PC-9 (cell line): ENCODE data around the gene ANKRD33. TPM values are rescaled to one million over a fixed set of nuclear protein-coding genes. Genes with fewer than 3 reads are reported as not detected.

Source experiments
- BruUV-seq: library from RNA; stranded (reverse); fragments of 400-500 nt; replicated peaks from 2 replicates; lab custom pipeline; 2021; lab: Mats Ljungman, UMichigan
- CTCF ChIA-PET: fragments of 300-600 bp; sonication (Branson Sonifier 250); formaldehyde crosslinking; loops from one replicate; lab custom pipeline; 2022; ENCODE audit warnings: antibody characterized with exemption; lab: Charles Lee
- POLR2A ChIA-PET: fragments of 300-600 bp; sonication (Branson Sonifier 250); formaldehyde crosslinking; loops from one replicate; lab custom pipeline; 2022; ENCODE audit warnings: antibody characterized with exemption; ENCODE audit not compliant: unreplicated experiment; lab: Charles Lee
- DNase-seq, 2 experiments: peaks; one replicate each; pipeline versions ENCODE4 v3.0.0 to v3.0.0-alpha.2; 2015 to 2022; ENCODE audit warnings: mixed read lengths in 1 of 2
- H2AFZ ChIP-seq: fragments of 200-600 bp; sonication (generic); 2 replicates; pipeline ENCODE4 v1.8.1; 2017; ENCODE audit warnings: antibody characterized with exemption
- H3F3A ChIP-seq: fragments of 200-600 bp; sonication (generic); 2 replicates; pipeline ENCODE4 v1.8.1; 2017; ENCODE audit warnings: antibody characterized with exemption, mild to moderate bottlenecking, low read depth; ENCODE audit not compliant: insufficient read depth
- H3K27ac ChIP-seq: fragments of 200-600 bp; sonication (generic); 2 replicates; pipeline ENCODE4 v1.6.1; 2016; ENCODE audit warnings: mixed run types
- H3K27me3 ChIP-seq: fragments of 200-600 bp; sonication (generic); 2 replicates; pipeline ENCODE4 v1.6.1; 2016; ENCODE audit warnings: low read depth, mixed run types; ENCODE audit not compliant: insufficient read depth
- H3K36me3 ChIP-seq: fragments of 200-600 bp; sonication (generic); 2 replicates; pipeline ENCODE4 v1.6.1; 2016; ENCODE audit warnings: low read depth, mixed run types
- H3K4me1 ChIP-seq: fragments of 200-600 bp; sonication (generic); replicated peaks from 2 replicates; pipeline ENCODE4 v1.6.1; 2016; ENCODE audit warnings: mixed run types; ENCODE audit not compliant: insufficient read depth
- H3K4me2 ChIP-seq: fragments of 200-600 bp; sonication (generic); 2 replicates; pipeline ENCODE4 v1.6.1; 2017; ENCODE audit warnings: mixed run types
- H3K4me3 ChIP-seq: fragments of 200-600 bp; sonication (generic); 2 replicates; pipeline ENCODE4 v1.6.1; 2016; ENCODE audit warnings: mixed run types
- H3K79me2 ChIP-seq: fragments of 200-600 bp; sonication (generic); 2 replicates; pipeline ENCODE4 v1.6.1; 2017; ENCODE audit warnings: low read depth, mixed run types
- H3K9me2 ChIP-seq: fragments of 200-600 bp; sonication (generic); 2 replicates; pipeline ENCODE4 v1.8.1; 2017; ENCODE audit warnings: mild to moderate bottlenecking; ENCODE audit not compliant: insufficient read depth
- H3K9me3 ChIP-seq: fragments of 200-600 bp; sonication (generic); 2 replicates; pipeline ENCODE4 v1.8.1; 2016; ENCODE audit warnings: low read depth; ENCODE audit not compliant: insufficient read depth
- H4K20me1 ChIP-seq: fragments of 200-600 bp; sonication (generic); 2 replicates; pipeline ENCODE4 v1.8.1; 2017; ENCODE audit not compliant: insufficient read depth
- EZH2 ChIP-seq: fragments of 200-600 bp; sonication (generic); IDR thresholded peaks from 2 replicates; pipeline ENCODE4 v1.8.0; 2017; ENCODE audit warnings: antibody characterized with exemption, low read depth
- intact Hi-C: fragments of 100-400 bp; cut with micrococcal nuclease; formaldehyde crosslinking; loops from one replicate; pipeline ENCODE4 v1.10.0; 2022; ENCODE audit not compliant: unreplicated experiment
- total RNA-seq: library from RNA; stranded (reverse); gene quantifications from 2 replicates; pipeline ENCODE4 v1.2.3, GENCODE V29; 2021
- TF ChIP-seq, protein P1 (sequence below): fragments of 200-600 bp; sonication (generic); conservative IDR thresholded peaks from 2 replicates; pipeline ENCODE4 v1.6.1; 2017; ENCODE audit warnings: mixed run types, antibody characterized with exemption, mild to moderate bottlenecking, moderate library complexity

ANKRD33 gene
- total RNA-seq, 1 experiment from 2014 or later: not detected

DNA sequence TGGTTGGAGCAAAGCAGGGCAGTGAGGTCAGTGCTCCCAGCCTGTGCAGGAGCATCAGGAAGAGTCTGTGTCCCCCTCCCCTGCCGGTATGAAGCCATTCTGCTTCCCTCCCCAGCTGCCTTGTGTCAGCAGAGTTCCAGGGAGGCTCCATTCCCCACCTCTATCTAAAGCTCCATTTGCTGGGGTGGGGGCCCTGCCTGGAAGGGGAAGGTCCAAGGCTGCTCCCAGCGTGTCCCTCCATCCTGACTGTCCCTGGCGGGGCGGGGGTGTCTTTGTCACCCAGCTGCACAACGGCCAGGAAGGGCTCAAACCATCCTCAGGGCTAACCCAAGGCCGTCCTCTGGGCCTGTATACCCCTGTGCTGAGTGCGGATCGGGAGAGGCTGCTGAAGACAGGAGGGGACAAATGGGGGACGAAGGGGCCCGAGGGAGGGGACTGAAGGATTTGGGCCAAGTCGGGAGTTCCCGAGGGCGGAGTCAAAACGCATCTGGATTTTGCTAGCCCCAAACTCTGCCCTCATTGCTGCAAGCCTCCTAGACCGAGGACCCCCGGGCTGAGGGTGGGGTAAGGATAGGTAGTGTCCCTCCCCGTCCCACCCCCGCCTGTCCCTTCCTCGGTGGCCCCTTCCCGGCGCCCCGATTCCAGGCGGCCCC lies 18.7 kb downstream of the ANKRD33 start:
- DNase-seq: no peak
- Histone ChIP-seq H2AFZ (no peak overlapping the region), H3K9me3 (no peaks in the 10 kb centered on the region), H3F3A (no peaks in the 10 kb centered on the region), H4K20me1 (no peaks in the 10 kb centered on the region), H3K4me2 (no peak overlapping the region), H3K27ac (no peak overlapping the region), H3K4me1 (no peaks in the 10 kb centered on the region), H3K36me3 (no peaks in the 10 kb centered on the region), H3K27me3 (peaks cover 76% of the 10 kb centered on the region), H3K79me2 (no peaks in the 10 kb centered on the region), H3K9me2 (no peaks in the 10 kb centered on the region), H3K4me3 (no peak overlapping the region)
- ChIA-PET POLR2A (no interaction called here), CTCF (no interaction called here)
- TF ChIP-seq EZH2: no peak
- TF ChIP-seq, protein P1, sequence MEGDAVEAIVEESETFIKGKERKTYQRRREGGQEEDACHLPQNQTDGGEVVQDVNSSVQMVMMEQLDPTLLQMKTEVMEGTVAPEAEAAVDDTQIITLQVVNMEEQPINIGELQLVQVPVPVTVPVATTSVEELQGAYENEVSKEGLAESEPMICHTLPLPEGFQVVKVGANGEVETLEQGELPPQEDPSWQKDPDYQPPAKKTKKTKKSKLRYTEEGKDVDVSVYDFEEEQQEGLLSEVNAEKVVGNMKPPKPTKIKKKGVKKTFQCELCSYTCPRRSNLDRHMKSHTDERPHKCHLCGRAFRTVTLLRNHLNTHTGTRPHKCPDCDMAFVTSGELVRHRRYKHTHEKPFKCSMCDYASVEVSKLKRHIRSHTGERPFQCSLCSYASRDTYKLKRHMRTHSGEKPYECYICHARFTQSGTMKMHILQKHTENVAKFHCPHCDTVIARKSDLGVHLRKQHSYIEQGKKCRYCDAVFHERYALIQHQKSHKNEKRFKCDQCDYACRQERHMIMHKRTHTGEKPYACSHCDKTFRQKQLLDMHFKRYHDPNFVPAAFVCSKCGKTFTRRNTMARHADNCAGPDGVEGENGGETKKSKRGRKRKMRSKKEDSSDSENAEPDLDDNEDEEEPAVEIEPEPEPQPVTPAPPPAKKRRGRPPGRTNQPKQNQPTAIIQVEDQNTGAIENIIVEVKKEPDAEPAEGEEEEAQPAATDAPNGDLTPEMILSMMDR: no peak
- no TSS peak for BruUV-seq
- intact Hi-C loops: no loop called here

DNA sequence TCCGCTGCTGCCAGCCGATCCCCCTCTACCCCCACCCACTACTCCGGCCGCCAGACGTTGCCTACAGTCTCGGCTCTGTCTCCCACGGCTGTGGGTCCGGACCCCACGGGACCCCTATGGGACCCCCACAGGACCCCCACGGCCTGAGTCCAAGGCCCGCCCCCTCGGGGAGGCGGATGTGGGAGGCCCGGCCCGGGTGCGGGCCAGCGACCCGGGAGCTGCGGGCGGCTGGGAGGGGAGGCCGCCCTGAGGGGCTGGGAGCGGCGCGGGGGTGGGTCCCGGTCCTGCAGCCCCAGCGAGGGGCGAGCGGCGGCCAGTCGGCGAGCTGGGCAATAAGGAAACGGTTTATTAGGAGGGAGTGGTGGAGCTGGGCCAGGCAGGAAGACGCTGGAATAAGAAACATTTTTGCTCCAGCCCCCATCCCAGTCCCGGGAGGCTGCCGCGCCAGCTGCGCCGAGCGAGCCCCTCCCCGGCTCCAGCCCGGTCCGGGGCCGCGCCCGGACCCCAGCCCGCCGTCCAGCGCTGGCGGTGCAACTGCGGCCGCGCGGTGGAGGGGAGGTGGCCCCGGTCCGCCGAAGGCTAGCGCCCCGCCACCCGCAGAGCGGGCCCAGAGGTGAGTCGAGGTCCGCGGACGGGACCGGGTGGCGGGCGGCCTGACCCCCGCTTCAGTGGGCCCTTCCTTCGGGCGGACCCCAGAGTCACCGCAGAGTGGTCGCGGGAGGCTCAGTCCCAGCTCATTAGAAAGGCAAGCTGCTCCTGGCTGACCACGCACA lies 19.4 kb downstream of the ANKRD33 start, which contains the start of gene ACVRL1:
Gene ACVRL1 (plus strand): TSS at position 422 of the 773 bp plus-strand sequence. CDS start 4,971 bp downstream, outside the sequence.
- no peaks in the 10 kb centered on the region for H4K20me1 ChIP-seq
- intact Hi-C loops: no loop called here
- POLR2A ChIA-PET: no interaction called here
- H3K9me2 ChIP-seq: no peaks in the 10 kb centered on the region
- H3K79me2 ChIP-seq: no peaks in the 10 kb centered on the region
- H2AFZ ChIP-seq: no peak within 1 kb of the TSS
- no peak within 1 kb of the TSS for H3K4me3 ChIP-seq
- TF ChIP-seq, protein P1: no peak
- no peak for TF ChIP-seq EZH2
- DNase-seq: no peak
- no peak within 1 kb of the TSS for H3K4me2 ChIP-seq
- H3K27ac ChIP-seq: no peak within 1 kb of the TSS
- no peaks in the 10 kb centered on the region for H3K4me1 ChIP-seq
- no peaks in the 10 kb centered on the region for H3K36me3 ChIP-seq
- CTCF ChIA-PET: no interaction called here
- H3F3A ChIP-seq: no peaks in the 10 kb centered on the region
- no TSS peak for BruUV-seq
- H3K27me3 ChIP-seq: peaks cover 78% of the 10 kb centered on the region
- H3K9me3 ChIP-seq: no peaks in the 10 kb centered on the region

DNA sequence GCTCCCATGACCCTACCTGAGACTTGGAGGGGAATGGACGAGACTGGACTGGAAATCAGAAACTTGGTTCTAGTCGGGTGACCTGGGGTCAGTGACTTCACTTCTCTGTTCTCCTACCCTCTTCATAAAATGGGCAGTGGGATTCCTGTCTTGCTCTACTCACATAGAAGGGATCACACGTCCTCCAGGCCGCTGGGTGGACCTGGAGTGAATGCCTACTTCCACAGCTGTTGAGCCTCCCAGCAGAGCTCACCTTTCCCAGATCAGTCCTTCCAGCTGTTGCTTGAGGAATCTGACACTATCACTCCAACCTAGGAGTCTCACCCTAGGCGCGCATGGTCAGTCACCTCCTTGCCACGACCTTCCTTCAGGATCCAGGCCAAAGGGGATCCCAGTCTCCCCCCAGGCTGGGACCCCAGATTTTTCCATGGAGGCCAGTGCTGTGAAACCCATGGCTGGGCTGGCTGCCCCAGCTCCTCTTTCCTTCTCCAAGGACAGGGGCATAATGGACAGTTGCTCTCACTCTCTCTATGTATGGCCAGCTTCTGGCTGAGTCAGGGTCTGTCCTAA lies 20.0 kb downstream of the ANKRD33 start:
- no TSS peak for BruUV-seq
- no peaks in the 10 kb centered on the region for H3K36me3 ChIP-seq
- H3K9me3 ChIP-seq: no peaks in the 10 kb centered on the region
- no peaks in the 10 kb centered on the region for H4K20me1 ChIP-seq
- no peaks in the 10 kb centered on the region for H3F3A ChIP-seq
- no peak for DNase-seq
- no peaks in the 10 kb centered on the region for H3K9me2 ChIP-seq
- peaks cover 73% of the 10 kb centered on the region for H3K27me3 ChIP-seq
- CTCF ChIA-PET: no interaction called here
- H3K4me2 ChIP-seq: no peak overlapping the region
- intact Hi-C loops: no loop called here
- POLR2A ChIA-PET: no interaction called here
- no peak overlapping the region for H3K27ac ChIP-seq
- no peak overlapping the region for H3K4me3 ChIP-seq
- H3K4me1 ChIP-seq: no peaks in the 10 kb centered on the region
- H3K79me2 ChIP-seq: no peaks in the 10 kb centered on the region
- no peak overlapping the region for H2AFZ ChIP-seq
- TF ChIP-seq, protein P1: no peak
- no peak for TF ChIP-seq EZH2
